Heart left ventricle (tissue), 16 donors: ENCODE results near the gene BBS4. TPM values are rescaled to one million over a fixed set of nuclear protein-coding genes. Genes with fewer than 3 reads are reported as not detected.
A peak's percentile ranks its signal among the peaks of the same experiment; 100 is the strongest.

Source experiments
- ATAC-seq, 4 donors: fragments of 200-7000 bp; cut with Tn5 transposase; one replicate each; pipeline ENCODE4 v1.9.1; 2020 to 2022; ENCODE audit warnings: moderate library complexity in 4 of 4, mild to moderate bottlenecking in 3 of 4, moderate number of reproducible peaks in 1 of 4
- DNase-seq, 5 donors: peaks; one replicate each; pipeline ENCODE4 v3.0.0-alpha.2; 2020
- H3K27ac ChIP-seq, 12 donors: fragments of 200-600 bp; sonication (generic) in 4 of 12; one replicate each; pipeline versions ENCODE4 v1.5.0 to v1.8.0; 2016 to 2022; ENCODE audit warnings: mild to moderate bottlenecking in 2 of 12
- H3K27me3 ChIP-seq, 9 donors: fragments of 200-600 bp; sonication (generic) in 2 of 9; one replicate each; pipeline versions ENCODE4 v1.5.1 to v1.8.0; 2016 to 2022; ENCODE audit warnings: mild to moderate bottlenecking in 3 of 9
- H3K36me3 ChIP-seq, 9 donors: fragments of 200-600 bp; sonication (generic) in 2 of 9; one replicate each; pipeline versions ENCODE4 v1.5.0 to v1.8.0; 2018 to 2022; ENCODE audit warnings: mild to moderate bottlenecking in 2 of 9
- H3K4me1 ChIP-seq, 12 donors: fragments of 200-600 bp; sonication (generic) in 4 of 12; one replicate each; pipeline versions ENCODE4 v1.5.0 to v1.8.0; 2016 to 2022; ENCODE audit warnings: mild to moderate bottlenecking in 3 of 12
- H3K4me3 ChIP-seq, 12 donors: fragments of 200-600 bp; sonication (generic) in 4 of 12; one replicate each; pipeline versions ENCODE4 v1.5.0 to v1.8.0; 2017 to 2022; ENCODE audit warnings: mild to moderate bottlenecking in 9 of 12, moderate library complexity in 4 of 12
- H3K9me3 ChIP-seq, 12 donors: fragments of 200-600 bp; sonication (generic) in 4 of 12; one replicate each; pipeline versions ENCODE4 v1.5.0 to v1.8.0; 2016 to 2022; ENCODE audit warnings: mild to moderate bottlenecking in 1 of 12
- POLR2A ChIP-seq, 2 donors: fragments of 450-650 bp; IDR thresholded peaks; one replicate each; pipeline ENCODE4 v1.6.1; 2017; ENCODE audit warnings: antibody characterized with exemption in 2 of 2, mild to moderate bottlenecking in 2 of 2, moderate library complexity in 2 of 2
- WGBS, 4 donors: extraction: QIAGEN DNeasy Blood & Tissue Kit in 2 of 4; methylation state at CpG; one replicate each; pipeline versions ENCODE4 v1.1.5 to v1.1.7; 2013 to 2018; 5-methylcytosine and 5-hydroxymethylcytosine counted together
- intact Hi-C, 10 donors: fragments of 100-400 bp; cut with DNase I; formaldehyde crosslinking; loops; one replicate each; pipeline versions ENCODE4 v1.11.1 to v1.14.2; 2022
- polyA plus RNA-seq, 2 donors: library from polyadenylated mRNA; stranded (reverse); fragments of 200-250 nt; gene quantifications; one replicate each; pipeline ENCODE4 v1.2.3, GENCODE V29; 2013
- total RNA-seq, 9 donors: library from RNA; depleted of rRNA in 2 of 9; stranded (reverse); fragments of >200 nt in 2 of 9; fragmentation: NEBNext Ultra II Directional in 3 of 9; extraction: Animal tissue kit (Norgen Biotek cat#: 25700) in 3 of 9; gene quantifications; one replicate each; pipeline versions ENCODE4 v1.1.0 to v1.2.4, GENCODE V29; 2016 to 2023
- TF ChIP-seq, protein P1 (sequence below), 12 donors: fragments of 200-600 bp; sonication (generic) in 4 of 12; IDR thresholded peaks; one replicate each; pipeline versions ENCODE4 v1.5.0 to v1.8.0; 2018 to 2022; ENCODE audit warnings: antibody characterized with exemption in 12 of 12, mild to moderate bottlenecking in 5 of 12
- donor health status: ischemic (EF 13 %, LVEDD 7.1; RV severe dilation, severe dysfunction).
- donor health status: healthy with polysubstance abuse.
- donor health status: DM: no; HTN: yes; CAD: no.
- donor health status: DM: no; HTN: no; CAD: no.
- donor health status: ischemic (EF 25% LVEDD 6.9; RV normal size, moderate dysfunction).
- donor health status: ischemic (EF 25% LVEDD 5.7; RV mildly dilated, moderate dysfunction).
- donor health status: healthy.
- donor health status: DM: yes; HTN: yes; CAD: no.
- donor health status: ischemic (EF 35%, LVEDD 5.7; RV mildly dilated, moderate dysfunction).
- donor health status: nonischemic (EF 11% LVEDD 7.7; RV severe dilation, severe dysfunction).
- donor health status: DM: yes; HTN: yes; CAD: no.
- donor health status: PGD.
- donor health status: ischemic (EF 29% LVEDD 5.4; RV normal size, mild dysfunction).
- donor health status: nonischemic (EF 23%, LVEDD 6.1; RV moderate dilation, normal function).

The BBS4 gene
- total and polyA plus RNA-seq, 11 donors, result 5.5 to 19.4 (median 12.7) TPM

GRCh38 chr15:72676838-72677237 is 9.2 kb upstream of the BBS4 start:
- Histone ChIP-seq H3K36me3 (no peaks in the 10 kb centered on the region), H3K27ac (no peak overlapping the region), H3K4me3 (no peak overlapping the region), H3K9me3 (no peaks in the 10 kb centered on the region), H3K27me3 (peaks cover 0 to 56% (median 15%) of the 10 kb centered on the region in 9 donors), H3K4me1 (no peaks in the 10 kb centered on the region)
- TF ChIP-seq, protein P1, sequence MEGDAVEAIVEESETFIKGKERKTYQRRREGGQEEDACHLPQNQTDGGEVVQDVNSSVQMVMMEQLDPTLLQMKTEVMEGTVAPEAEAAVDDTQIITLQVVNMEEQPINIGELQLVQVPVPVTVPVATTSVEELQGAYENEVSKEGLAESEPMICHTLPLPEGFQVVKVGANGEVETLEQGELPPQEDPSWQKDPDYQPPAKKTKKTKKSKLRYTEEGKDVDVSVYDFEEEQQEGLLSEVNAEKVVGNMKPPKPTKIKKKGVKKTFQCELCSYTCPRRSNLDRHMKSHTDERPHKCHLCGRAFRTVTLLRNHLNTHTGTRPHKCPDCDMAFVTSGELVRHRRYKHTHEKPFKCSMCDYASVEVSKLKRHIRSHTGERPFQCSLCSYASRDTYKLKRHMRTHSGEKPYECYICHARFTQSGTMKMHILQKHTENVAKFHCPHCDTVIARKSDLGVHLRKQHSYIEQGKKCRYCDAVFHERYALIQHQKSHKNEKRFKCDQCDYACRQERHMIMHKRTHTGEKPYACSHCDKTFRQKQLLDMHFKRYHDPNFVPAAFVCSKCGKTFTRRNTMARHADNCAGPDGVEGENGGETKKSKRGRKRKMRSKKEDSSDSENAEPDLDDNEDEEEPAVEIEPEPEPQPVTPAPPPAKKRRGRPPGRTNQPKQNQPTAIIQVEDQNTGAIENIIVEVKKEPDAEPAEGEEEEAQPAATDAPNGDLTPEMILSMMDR (IDR thresholded peaks at IDR 0.05), result no peak
- TF ChIP-seq POLR2A (IDR thresholded peaks at IDR 0.05), result no peak
- ATAC-seq, result no peak
- 79 to 89% (median 88%) methylated on average over 4 of the region's 4 CpGs for whole genome bisulfite sequencing, 4 donors
- no peak for DNase-seq
- intact Hi-C loops, result loop anchor here in 4 of 10 donors (10.0 kb wide), 1 partner anchor 72 kb away; no protein-coding TSS in a partner anchor

DNA sequence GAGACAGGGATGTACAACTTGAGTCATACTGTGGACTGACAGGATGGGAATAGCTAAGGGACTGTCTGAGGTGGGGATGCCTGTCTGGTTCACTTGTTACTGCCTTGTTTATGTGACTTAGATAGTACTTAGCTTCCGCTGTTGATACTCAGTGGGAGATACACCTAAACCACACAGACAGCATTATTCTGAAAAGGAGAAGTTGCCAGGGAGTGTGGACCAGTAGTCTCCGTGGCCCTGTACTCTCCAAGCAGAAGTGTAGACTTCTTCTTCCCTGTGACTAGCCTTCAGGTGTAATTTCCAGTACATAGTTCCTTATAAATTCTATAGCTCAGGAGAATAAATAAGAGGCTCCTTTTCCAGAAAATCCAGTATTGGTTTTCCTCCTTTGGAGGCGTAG is 5.1 kb upstream of the BBS4 start:
- Histone ChIP-seq H3K4me1 (peaks cover 0 to 9% (median 6%) of the 10 kb centered on the region in 12 donors), H3K4me3 (no peak overlapping the region), H3K36me3 (no peaks in the 10 kb centered on the region), H3K27me3 (peaks cover 0 to 29% (median 8%) of the 10 kb centered on the region in 9 donors), H3K27ac (no peak overlapping the region), H3K9me3 (no peaks in the 10 kb centered on the region)
- ATAC-seq, result no peak
- WGBS, 4 donors, result 56 to 67% (median 60%) methylated on average over 3 of the region's 3 CpGs
- intact Hi-C loops, result loop anchor here in 1 of 10 donors (10.0 kb wide), 2 partner anchors 76 to 206 kb away; partner anchors contain the start of gene ARIH1
- TF ChIP-seq POLR2A (IDR thresholded peaks at IDR 0.05), result no peak
- TF ChIP-seq, protein P1 (IDR thresholded peaks at IDR 0.05), result no peak
- no peak for DNase-seq

- no peak for ATAC-seq
- Histone ChIP-seq H3K4me1 (peaks cover 0 to 14% (median 8%) of the 10 kb centered on the region in 12 donors), H3K27me3 (peaks cover 0 to 11% (median 4%) of the 10 kb centered on the region in 9 donors), H3K27ac (no peak overlapping the region), H3K9me3 (no peaks in the 10 kb centered on the region), H3K4me3 (no peak overlapping the region), H3K36me3 (no peaks in the 10 kb centered on the region)
- intact Hi-C loops, result loop anchor here in 1 of 10 donors (10.0 kb wide), 2 partner anchors 78 to 208 kb away; partner anchors contain the start of gene ARIH1
- no peak for DNase-seq
- 87 to 97% (median 93%) methylated on average over 3 of the region's 3 CpGs for WGBS, 4 donors
- TF ChIP-seq POLR2A (IDR thresholded peaks at IDR 0.05), result no peak
- TF ChIP-seq, protein P1 (IDR thresholded peaks at IDR 0.05), result no peak
Observed at GRCh38 chr15:72682772-72683171, 3.2 kb upstream of the BBS4 start.

DNA sequence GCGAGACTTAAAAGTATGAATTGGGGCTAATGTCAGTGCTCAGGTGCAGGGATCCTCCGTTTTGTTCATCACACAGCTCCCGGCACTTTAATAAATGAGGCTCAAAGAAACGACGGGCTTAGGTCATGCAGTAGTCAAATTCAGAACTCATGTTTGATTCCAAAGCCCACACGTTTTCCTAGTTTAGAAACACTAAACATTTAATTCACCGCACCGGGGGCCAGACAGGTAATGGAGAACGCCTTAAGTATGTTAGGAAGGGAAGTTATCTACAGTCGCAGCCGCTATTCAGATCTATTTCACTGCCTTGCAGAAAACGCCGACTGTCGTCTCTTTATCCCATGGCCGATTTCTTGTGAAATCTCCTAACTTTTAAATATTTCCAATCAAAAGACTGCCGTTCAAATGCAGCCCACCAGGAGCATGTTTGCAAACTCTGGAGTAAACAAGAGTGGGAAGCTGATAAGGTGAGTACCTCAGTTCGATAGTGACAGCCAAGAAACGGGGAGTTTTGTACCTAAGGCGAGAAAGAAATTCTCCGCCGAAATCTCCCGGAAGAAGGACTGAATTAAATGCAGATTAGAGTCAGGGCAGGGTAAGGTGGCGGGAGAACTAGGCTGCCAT is 594 bp upstream of the BBS4 start:
- Histone ChIP-seq H3K9me3 (no peaks in the 10 kb centered on the region), H3K36me3 (no peaks in the 10 kb centered on the region), H3K27me3 (no peaks in the 10 kb centered on the region), H3K4me3 (peak overlapping the region; percentile 41 to 91 (median 67)), H3K4me1 (peaks cover 0 to 14% (median 8%) of the 10 kb centered on the region in 12 donors), H3K27ac (peak overlapping the region; percentile 69 to 96 (median 85))
- no peak for ATAC-seq
- intact Hi-C loops, result loop anchor here in 1 of 10 donors (10.0 kb wide), 2 partner anchors 81 to 211 kb away; partner anchors contain the start of gene ARIH1
- TF ChIP-seq, protein P1 (IDR thresholded peaks at IDR 0.05), result no peak
- no peak for TF ChIP-seq POLR2A (IDR thresholded peaks at IDR 0.05)
- no peak for DNase-seq
- 26 to 36% (median 33%) methylated on average over 23 of the region's 23 CpGs for WGBS, 4 donors
